Right ventricle myocardium inferior (tissue), 1 donor: ENCODE data around the gene TVP23C. TPM values are rescaled to one million over a fixed set of nuclear protein-coding genes. Genes with fewer than 3 reads are reported as not detected.
"Not testable (repeated sequence)": the region's sequence is repeated elsewhere in the genome, so short reads cannot be mapped to it uniquely, and the experiment has no call there.

ENCODE experiments used
- ATAC-seq: fragments of 200-7000 bp; cut with Tn5 transposase; one replicate; pipeline ENCODE4 v1.9.1; 2020; ENCODE audit warnings: mild to moderate bottlenecking, moderate library complexity
- DNase-seq: peaks from one replicate; pipeline ENCODE4 v3.0.0; 2021; ENCODE audit errors: missing footprints
- intact Hi-C: fragments of 100-400 bp; cut with DNase I; formaldehyde crosslinking; loops from one replicate; pipeline ENCODE4 v1.11.0; 2022
- long read RNA-seq: library from polyadenylated mRNA; unstranded; transcript quantifications from one replicate; pipeline ENCODE4 v2.0.0, GENCODE V29; 2021
- total RNA-seq: library from RNA; stranded (reverse); fragmentation: NEBNext Ultra II Directional; extraction: Animal tissue kit (Norgen Biotek cat#: 25700); gene quantifications from one replicate; pipeline ENCODE4 v1.2.1, GENCODE V29; 2021
- donor health status: DM: no; HTN: yes; CAD: no; lungs with severe emphysema.

TVP23C gene
- total RNA-seq = 4.1 TPM
- long read RNA-seq = 0 reads

DNA sequence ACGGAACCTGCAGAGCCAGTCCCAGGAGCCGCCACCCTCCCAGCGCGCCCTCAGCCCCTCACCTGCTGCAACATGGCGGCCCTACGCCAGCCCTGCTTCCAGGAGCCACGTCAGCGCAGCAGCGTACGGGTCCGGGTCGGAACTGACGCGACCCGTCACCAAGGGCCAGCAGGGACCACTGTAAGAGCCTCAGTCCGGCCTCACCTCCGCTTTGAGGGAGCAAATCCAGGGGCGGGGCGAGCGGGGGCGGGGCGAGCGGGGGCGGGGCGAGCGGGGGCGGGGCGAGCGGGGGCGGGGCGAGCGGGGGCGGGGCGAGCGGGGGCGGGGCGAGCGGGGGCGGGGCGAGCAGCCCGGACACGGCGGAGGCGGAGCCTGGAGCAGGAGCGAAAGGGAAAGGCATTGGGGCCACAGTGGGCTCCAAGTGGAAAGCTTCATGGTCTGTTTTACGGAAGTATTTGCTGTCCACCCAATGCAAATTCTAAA lies at the start of gene TVP23C:
Gene TVP23C (minus strand): TSS at position 109 of the 483 bp plus-strand sequence. CDS start 35 bp downstream, at position 74.
- DNase-seq (peak; percentile 86), ATAC-seq (peak; percentile 80)
- intact Hi-C loops = not testable (repeated sequence)

GRCh38 chr17:15592960-15593359 lies 29.7 kb upstream of the TVP23C start:
- ATAC-seq, intact Hi-C loops, DNase-seq: not testable (repeated sequence)

DNA sequence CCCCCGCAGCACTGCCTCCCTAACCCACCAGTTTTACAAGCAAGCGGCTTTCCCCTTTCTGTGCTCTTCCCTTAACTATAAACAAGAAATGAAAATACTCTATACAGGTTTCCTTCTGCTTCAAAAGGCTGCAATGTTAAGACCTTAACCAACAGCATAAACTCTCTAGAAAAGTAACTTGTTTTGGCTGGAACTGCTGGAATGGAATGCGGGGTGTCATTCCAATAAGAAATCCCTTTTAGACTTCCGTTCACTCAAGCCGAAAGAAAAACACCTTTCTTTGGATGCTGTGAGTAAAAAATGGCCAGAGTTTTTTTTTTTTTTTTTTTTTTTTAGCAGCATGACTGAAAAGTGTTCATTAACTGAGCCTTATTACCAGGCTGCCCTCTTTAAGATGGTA lies 28.7 kb upstream of the TVP23C start:
- ATAC-seq, intact Hi-C loops, DNase-seq: not testable (repeated sequence)

- DNase-seq, intact Hi-C loops, ATAC-seq: not testable (repeated sequence)
These were observed 27.6 kb upstream of the TVP23C start for GRCh38 chr17:15590844-15591243.

GRCh38 chr17:15589544-15590536 lies 26.6 kb upstream of the TVP23C start:
- ATAC-seq, intact Hi-C loops, DNase-seq: not testable (repeated sequence)

DNA sequence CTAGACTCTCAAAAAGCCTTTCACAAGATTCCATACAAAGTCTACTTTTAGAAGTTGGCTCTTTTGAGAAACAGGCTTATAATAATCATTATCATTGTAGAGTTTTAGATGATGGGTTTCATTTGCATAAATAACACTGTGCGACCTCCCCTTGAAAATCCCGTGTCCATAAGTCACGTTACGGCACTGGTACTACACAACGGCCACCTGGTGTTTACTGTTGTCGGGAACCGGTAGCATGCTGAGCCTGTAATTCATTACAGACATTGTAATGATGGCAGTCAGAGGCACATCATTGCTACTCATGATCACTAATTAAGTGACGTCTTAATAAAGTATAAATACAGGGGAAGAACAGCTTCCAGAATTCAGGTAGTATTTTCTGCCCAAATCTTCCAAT lies 24.7 kb upstream of the TVP23C start:
- DNase-seq, ATAC-seq, intact Hi-C loops: not testable (repeated sequence)

GRCh38 chr17:15583313-15583712 lies 20.0 kb upstream of the TVP23C start:
- ATAC-seq, DNase-seq, intact Hi-C loops: not testable (repeated sequence)

- ATAC-seq, intact Hi-C loops, DNase-seq: not testable (repeated sequence)
These were observed 18.2 kb upstream of the TVP23C start for GRCh38 chr17:15581462-15581861.

- intact Hi-C loops, ATAC-seq, DNase-seq: not testable (repeated sequence)
These were observed 13.6 kb upstream of the TVP23C start for GRCh38 chr17:15576848-15577247.

GRCh38 chr17:15574660-15575059 lies 11.4 kb upstream of the TVP23C start:
- DNase-seq, intact Hi-C loops: not testable (repeated sequence)
- ATAC-seq = peak; percentile 73

DNA sequence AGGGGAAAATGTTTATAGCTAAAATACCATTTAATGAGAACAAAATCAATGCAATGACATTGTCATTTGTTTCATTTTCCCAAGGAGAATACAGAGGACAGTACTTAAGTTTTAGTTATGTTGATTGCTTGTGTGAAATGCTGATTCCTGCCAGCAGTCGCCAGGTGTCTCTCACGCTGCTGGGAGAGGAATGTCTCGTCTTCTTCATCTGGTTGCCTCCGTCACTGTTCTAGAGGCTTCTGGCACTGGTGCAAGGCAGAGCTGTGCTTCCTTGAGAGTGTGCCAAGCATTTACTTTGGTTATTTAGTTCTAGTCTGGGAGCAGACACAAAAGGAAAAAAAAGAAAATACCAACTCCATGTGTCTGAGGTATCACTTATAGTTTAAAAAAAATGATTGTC lies 10.6 kb upstream of the TVP23C start:
- intact Hi-C loops, ATAC-seq, DNase-seq: not testable (repeated sequence)

GRCh38 chr17:15562613-15563374 lies 489 bp downstream of the TVP23C start:
- ATAC-seq = peak; percentile 42
- DNase-seq, intact Hi-C loops: not testable (repeated sequence)

DNA sequence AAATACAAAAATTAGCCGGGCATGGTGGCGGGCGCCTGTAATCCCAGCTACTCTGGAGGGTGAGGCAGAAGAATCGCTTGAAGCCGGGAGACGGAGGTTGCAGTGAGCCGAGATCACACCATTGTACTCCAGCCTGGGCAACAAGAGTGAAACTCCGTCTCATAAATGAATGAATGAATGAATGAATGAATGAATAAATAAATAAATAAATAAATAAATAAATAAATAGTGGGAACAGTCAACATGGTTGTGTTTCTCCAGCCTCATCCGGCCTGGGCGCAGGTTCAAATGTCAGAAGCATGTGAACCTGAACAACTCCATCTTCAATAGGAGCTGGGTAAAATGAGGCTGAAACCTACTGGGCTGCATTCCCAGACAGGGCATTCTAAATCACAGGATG lies 1.8 kb downstream of the TVP23C start:
- DNase-seq, intact Hi-C loops, ATAC-seq: not testable (repeated sequence)

GRCh38 chr17:15558403-15559105 lies 4.7 kb downstream of the TVP23C start:
- intact Hi-C loops, ATAC-seq, DNase-seq: not testable (repeated sequence)

- intact Hi-C loops, DNase-seq, ATAC-seq: not testable (repeated sequence)
These were observed 5.9 kb downstream of the TVP23C start for GRCh38 chr17:15557334-15557832.

- ATAC-seq, DNase-seq, intact Hi-C loops: not testable (repeated sequence)
These were observed 10.4 kb downstream of the TVP23C start for GRCh38 chr17:15552932-15553331.

GRCh38 chr17:15549552-15549951 lies 13.7 kb downstream of the TVP23C start:
- ATAC-seq, intact Hi-C loops, DNase-seq: not testable (repeated sequence)

- intact Hi-C loops = not testable (repeated sequence)
These were observed 16.7 kb downstream of the TVP23C start for GRCh38 chr17:15546604-15547003.

More at GRCh38 chr17:15546604-15547003, 16.7 kb downstream of the TVP23C start:
- not testable (repeated sequence) for DNase-seq, ATAC-seq
